C4-2B (cell line): Measurements from ENCODE around the gene SETBP1.

Experiments
- ZFX ChIP-seq: fragments of 450-650 bp; IDR thresholded peaks from 2 replicates; pipeline ENCODE4 v1.6.1; 2017
- TF ChIP-seq, protein P1 (sequence below): fragments of 450-650 bp; conservative IDR thresholded peaks from 2 replicates; pipeline ENCODE4 v1.5.1; 2017; ENCODE audit warnings: mild to moderate bottlenecking

DNA sequence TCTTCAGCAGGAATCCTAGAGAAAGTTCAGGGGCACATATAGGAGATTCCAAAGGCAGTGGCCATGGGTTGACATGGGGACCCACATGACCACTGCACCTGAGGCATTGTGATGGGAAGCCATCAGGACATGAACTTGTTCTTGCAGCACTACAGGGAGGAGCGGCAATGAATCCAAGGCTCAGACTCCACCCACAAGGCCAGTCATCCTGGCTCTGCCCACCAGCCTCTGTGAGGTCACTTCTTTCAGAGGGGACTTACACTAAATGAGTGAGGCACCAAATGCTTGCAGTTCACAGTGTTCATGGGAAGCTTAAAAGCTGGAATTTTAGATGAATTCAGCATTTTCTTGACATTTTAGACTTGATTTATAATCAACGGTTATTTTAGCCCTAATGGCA is 254.2 kb downstream of the SETBP1 start:
- TF ChIP-seq, protein P1, sequence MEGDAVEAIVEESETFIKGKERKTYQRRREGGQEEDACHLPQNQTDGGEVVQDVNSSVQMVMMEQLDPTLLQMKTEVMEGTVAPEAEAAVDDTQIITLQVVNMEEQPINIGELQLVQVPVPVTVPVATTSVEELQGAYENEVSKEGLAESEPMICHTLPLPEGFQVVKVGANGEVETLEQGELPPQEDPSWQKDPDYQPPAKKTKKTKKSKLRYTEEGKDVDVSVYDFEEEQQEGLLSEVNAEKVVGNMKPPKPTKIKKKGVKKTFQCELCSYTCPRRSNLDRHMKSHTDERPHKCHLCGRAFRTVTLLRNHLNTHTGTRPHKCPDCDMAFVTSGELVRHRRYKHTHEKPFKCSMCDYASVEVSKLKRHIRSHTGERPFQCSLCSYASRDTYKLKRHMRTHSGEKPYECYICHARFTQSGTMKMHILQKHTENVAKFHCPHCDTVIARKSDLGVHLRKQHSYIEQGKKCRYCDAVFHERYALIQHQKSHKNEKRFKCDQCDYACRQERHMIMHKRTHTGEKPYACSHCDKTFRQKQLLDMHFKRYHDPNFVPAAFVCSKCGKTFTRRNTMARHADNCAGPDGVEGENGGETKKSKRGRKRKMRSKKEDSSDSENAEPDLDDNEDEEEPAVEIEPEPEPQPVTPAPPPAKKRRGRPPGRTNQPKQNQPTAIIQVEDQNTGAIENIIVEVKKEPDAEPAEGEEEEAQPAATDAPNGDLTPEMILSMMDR, result no peak
- no peak for TF ChIP-seq ZFX
